Heart left ventricle (tissue), 13 donors: ENCODE results near the gene HIPK1.

Source experiments
- CTCF ChIP-seq, 12 donors: fragments of 200-600 bp; sonication (generic) in 4 of 12; IDR thresholded peaks; one replicate each; pipeline versions ENCODE4 v1.5.0 to v1.8.0; 2018 to 2022; ENCODE audit warnings: antibody characterized with exemption in 12 of 12, mild to moderate bottlenecking in 5 of 12
- POLR2A ChIP-seq, 2 donors: fragments of 450-650 bp; IDR thresholded peaks; one replicate each; pipeline ENCODE4 v1.6.1; 2017; ENCODE audit warnings: antibody characterized with exemption in 2 of 2, mild to moderate bottlenecking in 2 of 2, moderate library complexity in 2 of 2
- donor health status: ischemic (EF 13 %, LVEDD 7.1; RV severe dilation, severe dysfunction).
- donor health status: DM: no; HTN: yes; CAD: no.
- donor health status: DM: no; HTN: no; CAD: no.
- donor health status: ischemic (EF 25% LVEDD 6.9; RV normal size, moderate dysfunction).
- donor health status: ischemic (EF 25% LVEDD 5.7; RV mildly dilated, moderate dysfunction).
- donor health status: ischemic (EF 35%, LVEDD 5.7; RV mildly dilated, moderate dysfunction).
- donor health status: nonischemic (EF 11% LVEDD 7.7; RV severe dilation, severe dysfunction).
- donor health status: DM: yes; HTN: yes; CAD: no.
- donor health status: PGD.
- donor health status: ischemic (EF 29% LVEDD 5.4; RV normal size, mild dysfunction).
- donor health status: nonischemic (EF 23%, LVEDD 6.1; RV moderate dilation, normal function).

GRCh38 chr1:113899111-113899510, 30.0 kb upstream of the HIPK1 start:
- TF ChIP-seq CTCF (IDR thresholded peaks at IDR 0.05): no peak
- no peak for TF ChIP-seq POLR2A (IDR thresholded peaks at IDR 0.05)
